HL-60/S4 treated with retinoic acid at 250 ng/mL for 4 days and 3 days (cell line): ENCODE results near the gene TBC1D10B.
"Not testable (repeated sequence)": the region's sequence is repeated elsewhere in the genome, so short reads cannot be mapped to it uniquely, and the experiment has no call there.

Source experiments
- in situ Hi-C: fragments of 300-500 bp; cut with MboI; formaldehyde crosslinking; loops from 2 replicates; pipeline ENCODE4 v1.7.0; 2022; ENCODE audit warnings: low sequenced_read_pairs

TBC1D10B gene

GRCh38 chr16:30338715-30339114 lies 31.6 kb downstream of the TBC1D10B start:
- in situ Hi-C loops: not testable (repeated sequence)

- in situ Hi-C loops: not testable (repeated sequence)
These were observed 32.3 kb downstream of the TBC1D10B start for GRCh38 chr16:30337964-30338357.

GRCh38 chr16:30335598-30336474 lies 34.5 kb downstream of the TBC1D10B start:
- in situ Hi-C loops: no loop called here

GRCh38 chr16:30335028-30335597 lies 35.2 kb downstream of the TBC1D10B start:
- in situ Hi-C loops: not testable (repeated sequence)

GRCh38 chr16:30334473-30334989 lies 35.8 kb downstream of the TBC1D10B start:
- in situ Hi-C loops: not testable (repeated sequence)

GRCh38 chr16:30324220-30324619 lies 46.1 kb downstream of the TBC1D10B start:
- in situ Hi-C loops: not testable (repeated sequence)

GRCh38 chr16:30318647-30319046 lies 51.6 kb downstream of the TBC1D10B start:
- in situ Hi-C loops: not testable (repeated sequence)

- in situ Hi-C loops: not testable (repeated sequence)
These were observed 59.4 kb downstream of the TBC1D10B start for GRCh38 chr16:30310937-30311336.

GRCh38 chr16:30309255-30309654 lies 61.0 kb downstream of the TBC1D10B start:
- in situ Hi-C loops: not testable (repeated sequence)
